Epithelial cell of proximal tubule (primary cell): ENCODE results near the gene ARHGAP26. TPM values are rescaled to one million over a fixed set of nuclear protein-coding genes. Genes with fewer than 3 reads are reported as not detected.

ENCODE experiments used
- DNase-seq: peaks from one replicate; pipeline ENCODE4 v3.0.0-alpha.2; 2011; ENCODE audit warnings: low read depth
- H3K4me3 ChIP-seq: 2 replicates; pipeline ENCODE4 v1.5.1; 2011; ENCODE audit warnings: low read depth, mild to moderate bottlenecking, low read length
- total RNA-seq: library from RNA; depleted of rRNA; stranded (reverse); fragments of >200 nt; gene quantifications from 2 replicates; pipeline ENCODE4 v1.2.3, GENCODE V29; 2015
- TF ChIP-seq, protein P1 (sequence below): conservative IDR thresholded peaks from 2 replicates; pipeline ENCODE4 v1.5.1; 2012; ENCODE audit warnings: low read depth, mild to moderate bottlenecking, low read length

Gene ARHGAP26
- total RNA-seq, 1 donor from 2014 or later, result 7.0 TPM

DNA sequence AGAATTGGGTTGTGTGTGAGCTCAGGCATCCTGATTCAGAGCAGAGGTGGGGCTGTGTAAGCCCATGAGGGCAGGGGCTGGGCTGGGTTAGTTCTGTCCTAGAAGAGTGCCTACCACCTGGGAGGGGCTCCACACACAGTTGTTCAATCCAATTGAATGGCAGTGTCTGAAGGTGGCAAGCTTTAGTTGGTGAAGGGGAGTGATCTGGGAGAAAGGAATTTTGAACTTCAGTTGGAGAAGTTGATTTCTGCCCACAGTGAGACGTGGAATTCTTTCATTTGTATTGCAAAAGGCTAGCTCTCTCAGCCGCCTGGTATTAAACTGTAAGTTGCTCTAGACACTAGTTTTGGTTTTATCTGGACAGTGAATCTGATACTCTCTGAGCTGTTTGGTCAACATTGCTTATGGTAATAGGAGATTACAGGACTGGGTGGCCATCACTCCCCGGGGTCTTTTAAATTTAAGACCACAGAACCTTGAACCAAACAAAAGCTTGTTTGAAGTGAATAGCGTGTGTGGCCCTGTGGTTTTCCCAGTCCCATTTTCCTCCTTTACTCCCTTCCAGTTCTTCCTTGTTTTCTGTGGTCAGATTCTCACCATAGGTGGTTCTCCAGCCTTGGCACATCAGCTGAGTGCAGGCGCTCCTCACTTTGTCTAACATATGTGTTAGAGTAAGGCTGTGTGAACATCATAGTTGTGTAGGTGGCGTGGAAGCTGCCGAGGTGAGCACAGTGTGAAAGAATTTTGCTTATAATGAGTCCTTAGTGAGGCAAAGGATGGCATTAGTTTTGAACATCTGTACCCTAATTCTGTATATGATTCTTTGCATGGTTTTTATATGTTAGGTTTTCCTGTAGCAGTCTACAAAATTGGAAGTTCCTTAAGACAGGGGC, 78.0 kb downstream of the ARHGAP26 start:
- no peak for DNase-seq
- no peak overlapping the region for H3K4me3 ChIP-seq
- TF ChIP-seq, protein P1, sequence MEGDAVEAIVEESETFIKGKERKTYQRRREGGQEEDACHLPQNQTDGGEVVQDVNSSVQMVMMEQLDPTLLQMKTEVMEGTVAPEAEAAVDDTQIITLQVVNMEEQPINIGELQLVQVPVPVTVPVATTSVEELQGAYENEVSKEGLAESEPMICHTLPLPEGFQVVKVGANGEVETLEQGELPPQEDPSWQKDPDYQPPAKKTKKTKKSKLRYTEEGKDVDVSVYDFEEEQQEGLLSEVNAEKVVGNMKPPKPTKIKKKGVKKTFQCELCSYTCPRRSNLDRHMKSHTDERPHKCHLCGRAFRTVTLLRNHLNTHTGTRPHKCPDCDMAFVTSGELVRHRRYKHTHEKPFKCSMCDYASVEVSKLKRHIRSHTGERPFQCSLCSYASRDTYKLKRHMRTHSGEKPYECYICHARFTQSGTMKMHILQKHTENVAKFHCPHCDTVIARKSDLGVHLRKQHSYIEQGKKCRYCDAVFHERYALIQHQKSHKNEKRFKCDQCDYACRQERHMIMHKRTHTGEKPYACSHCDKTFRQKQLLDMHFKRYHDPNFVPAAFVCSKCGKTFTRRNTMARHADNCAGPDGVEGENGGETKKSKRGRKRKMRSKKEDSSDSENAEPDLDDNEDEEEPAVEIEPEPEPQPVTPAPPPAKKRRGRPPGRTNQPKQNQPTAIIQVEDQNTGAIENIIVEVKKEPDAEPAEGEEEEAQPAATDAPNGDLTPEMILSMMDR, result no peak

DNA sequence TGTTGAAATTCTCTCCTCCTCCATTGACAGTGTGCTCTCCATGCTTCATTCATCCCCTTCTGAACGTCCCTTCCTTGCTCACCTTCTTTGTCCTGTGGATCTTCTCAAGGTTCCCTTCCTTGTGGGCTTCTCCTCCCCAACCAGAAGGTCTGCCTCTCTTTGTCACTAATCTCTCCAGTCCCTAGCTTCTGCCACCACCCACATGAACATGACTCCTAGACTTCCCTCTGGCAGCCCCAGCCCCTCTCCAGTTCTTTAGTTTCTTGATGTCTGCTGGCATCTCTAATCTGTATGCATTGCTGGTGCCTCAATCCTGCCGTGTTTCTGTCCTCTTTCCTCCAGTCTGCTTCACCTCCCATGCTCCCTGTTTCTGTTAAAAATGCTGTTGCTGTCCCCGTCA, 79.3 kb downstream of the ARHGAP26 start:
- no peak overlapping the region for H3K4me3 ChIP-seq
- DNase-seq, result no peak
- TF ChIP-seq, protein P1, result no peak

DNA sequence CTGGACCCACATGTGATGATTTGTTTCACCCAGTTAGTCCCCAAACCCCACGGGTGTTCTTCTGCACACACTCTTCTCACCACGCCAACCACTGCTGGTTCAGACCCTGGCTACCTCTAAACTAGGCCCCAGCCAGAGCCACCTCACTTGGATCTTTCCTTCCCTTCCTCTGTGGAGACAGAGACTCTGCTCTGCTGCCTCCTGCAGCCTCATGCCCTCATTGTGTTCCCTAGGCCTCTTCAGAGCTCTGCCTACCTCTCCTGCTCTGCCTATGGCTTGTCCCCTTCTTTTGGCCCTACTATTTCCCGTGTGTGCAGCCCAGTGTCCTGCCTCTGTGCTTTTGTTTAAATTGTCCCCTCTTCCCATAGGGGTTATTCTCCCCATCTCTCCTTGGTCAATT, 79.7 kb downstream of the ARHGAP26 start:
- TF ChIP-seq, protein P1, result no peak
- H3K4me3 ChIP-seq, result no peak overlapping the region
- DNase-seq, result no peak

DNA sequence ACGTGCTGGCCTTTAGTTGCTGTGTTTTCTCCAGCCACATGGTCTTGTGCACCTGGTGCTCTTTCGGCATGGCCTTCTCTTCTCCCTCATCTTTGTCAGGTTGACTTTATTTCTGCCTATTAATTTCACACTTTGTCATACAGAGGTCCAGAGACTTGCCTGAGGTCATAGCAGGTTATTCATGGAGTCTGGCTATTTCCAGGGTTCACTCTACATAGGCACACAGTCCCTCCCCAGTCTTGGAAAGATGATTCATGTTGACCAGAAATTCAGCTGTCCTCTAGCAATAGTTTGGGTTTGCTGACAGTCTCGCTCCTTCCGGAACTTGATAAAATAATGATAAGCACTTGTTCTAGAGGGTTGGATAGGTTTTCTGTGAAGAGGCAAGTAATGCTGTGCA, 81.6 kb downstream of the ARHGAP26 start:
- H3K4me3 ChIP-seq, result no peak overlapping the region
- TF ChIP-seq, protein P1, result no peak
- no peak for DNase-seq

DNA sequence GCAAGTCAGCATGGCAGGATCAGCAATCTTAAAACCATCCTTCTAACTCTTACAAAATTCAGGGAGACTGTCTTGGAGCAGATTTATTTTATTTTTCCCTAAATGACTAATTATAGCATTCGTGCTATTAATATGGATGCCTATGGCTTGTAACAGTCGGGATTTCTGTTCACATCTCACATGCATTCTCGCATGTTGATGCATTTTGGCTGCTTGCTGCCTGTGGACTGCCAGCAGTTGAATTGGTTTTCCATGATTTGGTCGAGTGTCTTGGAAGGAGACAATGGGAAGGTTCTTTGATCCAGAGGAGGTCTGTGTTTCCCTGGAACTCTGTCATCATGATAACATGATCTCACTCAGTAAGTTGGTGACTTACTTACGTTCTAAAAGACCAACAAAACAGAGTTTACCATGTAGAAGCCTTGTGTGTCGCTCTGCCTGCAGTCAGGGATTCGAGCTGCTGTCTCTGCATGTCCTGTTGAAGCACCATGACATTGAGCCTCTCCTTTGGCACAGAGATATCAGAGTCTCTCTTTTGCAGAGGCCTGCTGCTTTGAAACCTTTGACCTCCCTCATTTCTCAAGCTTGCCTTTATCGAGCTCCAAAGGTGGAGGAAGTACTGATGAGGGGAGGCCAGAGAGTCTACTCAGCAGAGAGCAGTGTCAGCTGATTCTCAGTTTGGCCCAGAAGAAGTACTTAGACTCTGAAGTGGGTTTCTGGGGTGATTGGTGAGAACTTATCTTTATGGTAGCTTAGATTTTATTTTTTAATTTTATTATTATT, 82.4 kb downstream of the ARHGAP26 start:
- no peak for DNase-seq
- TF ChIP-seq, protein P1, result no peak

DNA sequence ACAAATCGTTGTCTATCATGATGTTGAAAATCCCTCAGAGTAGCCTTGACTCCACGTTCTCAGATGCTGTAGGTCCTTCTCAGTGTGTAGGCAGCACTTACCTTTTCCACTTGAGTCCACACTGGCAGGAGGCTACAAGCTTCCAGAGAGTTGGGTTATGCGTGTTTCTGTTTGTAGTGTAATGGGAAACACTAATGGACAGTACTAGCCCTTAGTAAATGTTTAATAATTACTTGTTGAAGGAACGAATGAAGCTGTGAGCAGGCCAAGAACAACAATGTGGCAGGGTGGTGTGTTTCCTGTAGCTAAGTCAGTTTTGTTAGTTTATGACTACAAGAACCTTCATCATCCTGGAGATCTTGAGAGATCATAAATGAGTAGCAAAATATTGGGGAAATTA, 83.5 kb downstream of the ARHGAP26 start:
- TF ChIP-seq, protein P1, result no peak
- no peak overlapping the region for H3K4me3 ChIP-seq
- no peak for DNase-seq

More for the DNA sequence above, 82.4 kb downstream of the ARHGAP26 start:
- no peak overlapping the region for H3K4me3 ChIP-seq
